Suprapubic skin (tissue), 4 donors: ENCODE results near the gene SOX5.

Experiments
- EP300 ChIP-seq: sonication (generic); formaldehyde crosslinking; IDR thresholded peaks from one replicate; pipeline ENCODE4 v1.6.1; 2017; ENCODE audit warnings: antibody characterized with exemption
- POLR2A ChIP-seq, 2 donors: fragments of 450-650 bp; IDR thresholded peaks; one replicate each; pipeline ENCODE4 v1.6.1; 2017; ENCODE audit warnings: antibody characterized with exemption in 2 of 2, mild to moderate bottlenecking in 2 of 2, moderate library complexity in 2 of 2
- POLR2AphosphoS5 ChIP-seq, 3 donors: sonication (generic); formaldehyde crosslinking; IDR thresholded peaks; one replicate each; pipeline ENCODE4 v1.6.1; 2017; ENCODE audit warnings: antibody characterized with exemption in 3 of 3
- TF ChIP-seq, protein P1 (sequence below), 2 donors: fragments of 200-600 bp in 1 of 2; fragments of 450-650 bp in 1 of 2; sonication (generic) in 1 of 2; IDR thresholded peaks; one replicate each; pipeline ENCODE4 v1.5.1; 2016 to 2019; ENCODE audit warnings: antibody characterized with exemption in 2 of 2, mild to moderate bottlenecking in 1 of 2, moderate library complexity in 1 of 2

DNA sequence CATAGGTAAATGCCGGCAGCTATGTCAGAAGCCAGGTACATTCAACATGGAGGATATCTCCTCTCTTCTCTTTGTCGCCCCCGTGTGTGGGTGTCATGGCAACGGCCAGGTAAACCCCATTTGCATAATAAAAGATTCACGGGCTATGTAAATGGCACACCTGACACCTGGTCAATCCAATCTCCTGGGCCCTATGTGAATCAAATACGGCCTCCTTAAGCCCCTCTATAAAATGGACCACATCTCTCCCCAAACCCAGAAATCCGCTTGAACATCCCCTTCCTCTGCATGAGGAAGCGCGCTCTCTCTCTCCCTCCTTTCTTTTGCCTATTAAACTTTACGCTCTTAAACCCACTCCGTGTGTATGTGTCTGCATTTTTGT is 363.7 kb downstream of the SOX5 start:
- TF ChIP-seq EP300 (no peak), POLR2A (IDR thresholded peaks at IDR 0.05) (no peak), POLR2AphosphoS5 (IDR thresholded peaks at IDR 0.05) (no peak)
- TF ChIP-seq, protein P1, sequence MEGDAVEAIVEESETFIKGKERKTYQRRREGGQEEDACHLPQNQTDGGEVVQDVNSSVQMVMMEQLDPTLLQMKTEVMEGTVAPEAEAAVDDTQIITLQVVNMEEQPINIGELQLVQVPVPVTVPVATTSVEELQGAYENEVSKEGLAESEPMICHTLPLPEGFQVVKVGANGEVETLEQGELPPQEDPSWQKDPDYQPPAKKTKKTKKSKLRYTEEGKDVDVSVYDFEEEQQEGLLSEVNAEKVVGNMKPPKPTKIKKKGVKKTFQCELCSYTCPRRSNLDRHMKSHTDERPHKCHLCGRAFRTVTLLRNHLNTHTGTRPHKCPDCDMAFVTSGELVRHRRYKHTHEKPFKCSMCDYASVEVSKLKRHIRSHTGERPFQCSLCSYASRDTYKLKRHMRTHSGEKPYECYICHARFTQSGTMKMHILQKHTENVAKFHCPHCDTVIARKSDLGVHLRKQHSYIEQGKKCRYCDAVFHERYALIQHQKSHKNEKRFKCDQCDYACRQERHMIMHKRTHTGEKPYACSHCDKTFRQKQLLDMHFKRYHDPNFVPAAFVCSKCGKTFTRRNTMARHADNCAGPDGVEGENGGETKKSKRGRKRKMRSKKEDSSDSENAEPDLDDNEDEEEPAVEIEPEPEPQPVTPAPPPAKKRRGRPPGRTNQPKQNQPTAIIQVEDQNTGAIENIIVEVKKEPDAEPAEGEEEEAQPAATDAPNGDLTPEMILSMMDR (IDR thresholded peaks at IDR 0.05): no peak
